Motor neuron (in vitro differentiated cells): ENCODE data around the gene TBXAS1. TPM values are rescaled to one million over a fixed set of nuclear protein-coding genes. Genes with fewer than 3 reads are reported as not detected.

Experiments used
- ATAC-seq, 8 experiments: fragments of 200-7000 bp; cut with Tn5 transposase; replicated peaks in 6 of 8; 2 replicates each; pipeline ENCODE4 v1.8.0; 2021; ENCODE audit warnings: mild to moderate bottlenecking in 8 of 8, moderate library complexity in 8 of 8
- H3K27ac ChIP-seq, 2 donors: fragments of 250-450 bp; sonication (Bioruptor Pico); 2 replicates each; pipeline ENCODE4 v1.9.0; 2021; ENCODE audit warnings: antibody characterized with exemption in 2 of 2, mild to moderate bottlenecking in 2 of 2, moderate library complexity in 1 of 2
- H3K4me1 ChIP-seq, 2 donors: fragments of 250-450 bp; sonication (Bioruptor Pico); replicated peaks in 1 of 2; 2 replicates each; pipeline ENCODE4 v1.6.1; 2021; ENCODE audit warnings: antibody characterized with exemption in 2 of 2, mild to moderate bottlenecking in 2 of 2, moderate library complexity in 1 of 2
- H3K4me3 ChIP-seq, 5 donors: fragments of 250-450 bp; sonication (Bioruptor Pico); 2 replicates each; pipeline ENCODE4 v1.9.0; 2021; ENCODE audit warnings: antibody characterized with exemption in 5 of 5, mild to moderate bottlenecking in 5 of 5, moderate library complexity in 4 of 5
- WGBS, 10 experiments: fragments of 450-650 bp; shearing (Covaris generic); methylation state at CpG; one replicate each; pipeline ENCODE4 v1.0.0; 2022; 5-methylcytosine and 5-hydroxymethylcytosine counted together
- in situ Hi-C, 9 experiments: fragments of 400-800 bp; cut with MboI; loops; one replicate each; pipeline ENCODE4 v1.15.0; 2021; ENCODE audit warnings: low sequenced_read_pairs in 9 of 9, low pct_unique_long_range_greater_than_20kb in 2 of 9; ENCODE audit not compliant: unreplicated experiment in 9 of 9
- total RNA-seq, 8 experiments: library from RNA; unstranded; fragments of 300-600 nt; gene quantifications; 2 replicates each; pipeline versions ENCODE4 v1.2.3 to v1.2.4, GENCODE V29; 2022

Gene TBXAS1
- total RNA-seq, 8 experiments from 2014 or later: 0.31 to 2.5 (median 0.46) TPM

- H3K4me1 ChIP-seq: no peaks in the 10 kb centered on the region
- H3K4me3 ChIP-seq: no peak overlapping the region
- in situ Hi-C loops: no loop called here
- ATAC-seq: no peak
- WGBS, 10 experiments: 0 to 95% (median 83%) methylated on average over 1 to 7 of the region's 7 CpGs; no CpG with 5 or more reads in 1 of the 10 experiments
- no peak overlapping the region for H3K27ac ChIP-seq
Observed at GRCh38 chr7:139870380-139870779, 41.3 kb downstream of the TBXAS1 start.

GRCh38 chr7:139871331-139871730 lies 42.3 kb downstream of the TBXAS1 start:
- 8 to 90% (median 76%) methylated on average over 3 to 8 of the region's 8 CpGs for WGBS, 10 experiments
- in situ Hi-C loops: no loop called here
- H3K27ac ChIP-seq: no peak overlapping the region
- ATAC-seq: peak in 1 of 8 experiments; percentile 19
- no peak overlapping the region for H3K4me3 ChIP-seq
- no peaks in the 10 kb centered on the region for H3K4me1 ChIP-seq

- in situ Hi-C loops: no loop called here
- H3K27ac ChIP-seq: no peak overlapping the region
- ATAC-seq: no peak
- no peak overlapping the region for H3K4me3 ChIP-seq
- no peaks in the 10 kb centered on the region for H3K4me1 ChIP-seq
- WGBS, 10 experiments: 0 to 62% (median 50%) methylated on average over 1 to 2 of the region's 2 CpGs; no CpG with 5 or more reads in 3 of the 10 experiments
Observed at GRCh38 chr7:139871820-139872219, 42.8 kb downstream of the TBXAS1 start.

GRCh38 chr7:139873593-139874301 lies 44.7 kb downstream of the TBXAS1 start:
- in situ Hi-C loops: no loop called here
- Histone ChIP-seq H3K27ac (no peak overlapping the region), H3K4me1 (no peaks in the 10 kb centered on the region), H3K4me3 (no peak overlapping the region)
- no peak for ATAC-seq
- WGBS, 10 experiments: 58 to 100% (median 87%) methylated on average over 2 to 8 of the region's 8 CpGs

GRCh38 chr7:139874302-139874629 lies 45.2 kb downstream of the TBXAS1 start:
- Histone ChIP-seq H3K4me3 (no peak overlapping the region), H3K4me1 (no peaks in the 10 kb centered on the region), H3K27ac (no peak overlapping the region)
- in situ Hi-C loops: no loop called here
- ATAC-seq: no peak
- 0 to 100% (median 87%) methylated on average over 1 to 9 of the region's 9 CpGs; no CpG with 5 or more reads in 1 of the 10 experiments for WGBS, 10 experiments

GRCh38 chr7:139875821-139876241 lies 46.8 kb downstream of the TBXAS1 start:
- in situ Hi-C loops: no loop called here
- Histone ChIP-seq H3K4me3 (no peak overlapping the region), H3K27ac (no peak overlapping the region), H3K4me1 (no peaks in the 10 kb centered on the region)
- no peak for ATAC-seq
- 34 to 85% (median 53%) methylated on average over 2 to 6 of the region's 7 CpGs; no CpG with 5 or more reads in 1 of the 10 experiments for WGBS, 10 experiments

GRCh38 chr7:139876622-139877283 lies 47.7 kb downstream of the TBXAS1 start:
- in situ Hi-C loops: no loop called here
- Histone ChIP-seq H3K4me1 (no peaks in the 10 kb centered on the region), H3K27ac (no peak overlapping the region), H3K4me3 (no peak overlapping the region)
- no peak for ATAC-seq
- 0 to 100% (median 89%) methylated on average over 1 to 8 of the region's 8 CpGs; no CpG with 5 or more reads in 1 of the 10 experiments for WGBS, 10 experiments

- WGBS, 10 experiments: 58 to 100% (median 96%) methylated on average over 1 to 3 of the region's 3 CpGs; no CpG with 5 or more reads in 2 of the 10 experiments
- H3K4me1 ChIP-seq: no peaks in the 10 kb centered on the region
- no peak for ATAC-seq
- H3K27ac ChIP-seq: no peak overlapping the region
- in situ Hi-C loops: no loop called here
- no peak overlapping the region for H3K4me3 ChIP-seq
Observed at GRCh38 chr7:139883814-139884213, 54.8 kb downstream of the TBXAS1 start.

- in situ Hi-C loops: no loop called here
- no peak overlapping the region for H3K4me3 ChIP-seq
- no peak overlapping the region for H3K27ac ChIP-seq
- WGBS, 10 experiments: 55 to 93% (median 87%) methylated on average over 2 to 7 of the region's 7 CpGs; no CpG with 5 or more reads in 4 of the 10 experiments
- ATAC-seq: no peak
- H3K4me1 ChIP-seq: no peaks in the 10 kb centered on the region
Observed at GRCh38 chr7:139884441-139884840, 55.4 kb downstream of the TBXAS1 start.

GRCh38 chr7:139885511-139885910 lies 56.4 kb downstream of the TBXAS1 start:
- in situ Hi-C loops: no loop called here
- no peaks in the 10 kb centered on the region for H3K4me1 ChIP-seq
- H3K4me3 ChIP-seq: no peak overlapping the region
- no peak for ATAC-seq
- H3K27ac ChIP-seq: no peak overlapping the region

- ATAC-seq: no peak
- no peak overlapping the region for H3K27ac ChIP-seq
- 0 to 92% (median 38%) methylated on average over 1 to 2 of the region's 2 CpGs; no CpG with 5 or more reads in 4 of the 10 experiments for WGBS, 10 experiments
- H3K4me3 ChIP-seq: no peak overlapping the region
- no peaks in the 10 kb centered on the region for H3K4me1 ChIP-seq
- in situ Hi-C loops: no loop called here
Observed at GRCh38 chr7:139886206-139886605, 57.1 kb downstream of the TBXAS1 start.

- H3K4me3 ChIP-seq: no peak overlapping the region
- in situ Hi-C loops: no loop called here
- H3K4me1 ChIP-seq: no peaks in the 10 kb centered on the region
- no peak for ATAC-seq
- H3K27ac ChIP-seq: no peak overlapping the region
- WGBS, 10 experiments: 0 to 100% (median 83%) methylated on average over 1 of the region's 2 CpGs; no CpG with 5 or more reads in 3 of the 10 experiments
Observed at GRCh38 chr7:139886899-139887298, 57.8 kb downstream of the TBXAS1 start.

- no peaks in the 10 kb centered on the region for H3K4me1 ChIP-seq
- in situ Hi-C loops: no loop called here
- no peak overlapping the region for H3K4me3 ChIP-seq
- 20 to 96% (median 86%) methylated on average over 1 to 5 of the region's 5 CpGs for WGBS, 10 experiments
- H3K27ac ChIP-seq: no peak overlapping the region
- ATAC-seq: no peak
Observed at GRCh38 chr7:139887992-139888481, 59.0 kb downstream of the TBXAS1 start.
